WERI-Rb-1 (cell line): ENCODE data around the gene HTT.

Experiments used
- DNase-seq: peaks from one replicate; pipeline ENCODE4 v3.0.0-alpha.2; 2020
- H3K27ac ChIP-seq: fragments of 250-450 bp; sonication (Bioruptor Pico); 2 replicates; pipeline ENCODE4 v1.5.1; 2020; ENCODE audit warnings: mild to moderate bottlenecking, moderate library complexity
- H3K27me3 ChIP-seq: fragments of 250-450 bp; sonication (Bioruptor Pico); 2 replicates; pipeline ENCODE4 v1.5.1; 2021; ENCODE audit warnings: mild to moderate bottlenecking, low read depth, moderate library complexity; ENCODE audit not compliant: insufficient read depth, severe bottlenecking
- H3K36me3 ChIP-seq: fragments of 250-450 bp; sonication (Bioruptor Pico); 2 replicates; pipeline ENCODE4 v1.5.1; 2020; ENCODE audit warnings: mild to moderate bottlenecking, moderate library complexity
- H3K4me3 ChIP-seq: 2 replicates; pipeline ENCODE4 v1.5.1; 2011; ENCODE audit warnings: low read depth, mild to moderate bottlenecking, control low read depth, low read length
- H3K9me3 ChIP-seq: fragments of 250-450 bp; sonication (Bioruptor Pico); 2 replicates; pipeline ENCODE4 v1.5.1; 2021; ENCODE audit warnings: mild to moderate bottlenecking, moderate library complexity; ENCODE audit not compliant: severe bottlenecking
- TF ChIP-seq, protein P1 (sequence below): IDR thresholded peaks from 2 replicates; pipeline ENCODE4 v1.5.1; 2011; ENCODE audit warnings: low read depth, mild to moderate bottlenecking, control low read depth, inconsistent platforms, low read length

The HTT gene

DNA sequence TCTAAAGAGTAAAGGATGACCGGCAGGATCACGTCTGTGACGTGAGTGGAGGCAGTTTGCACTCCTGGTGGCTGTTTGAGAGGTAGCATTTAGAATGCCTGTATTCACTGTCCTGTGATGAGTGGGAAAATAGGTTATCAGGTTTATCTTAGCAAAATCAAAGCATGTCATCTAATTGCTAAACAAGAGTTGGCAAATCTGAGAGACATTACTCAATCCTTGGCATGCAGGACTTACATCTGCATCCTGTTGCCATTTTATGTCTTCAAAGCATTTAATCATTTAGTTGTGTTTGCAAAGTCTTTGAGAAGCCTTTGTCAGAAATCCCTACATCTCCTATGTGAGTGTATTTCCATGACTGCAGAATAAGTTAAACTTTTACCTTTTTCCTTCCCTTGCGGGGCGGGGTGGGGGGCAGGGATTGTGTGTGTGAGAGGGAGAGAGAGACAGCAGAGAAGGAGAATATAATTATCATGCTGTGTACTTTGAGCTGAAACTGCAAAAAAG is 133.1 kb downstream of the HTT start:
- H3K27ac ChIP-seq: no peak overlapping the region; the same call in 1 of the 2 replicates
- DNase-seq: no peak
- no peaks in the 10 kb centered on the region for H3K27me3 ChIP-seq
- H3K9me3 ChIP-seq: no peaks in the 10 kb centered on the region
- H3K36me3 ChIP-seq: peaks cover 70% of the 10 kb centered on the region
- TF ChIP-seq, protein P1, sequence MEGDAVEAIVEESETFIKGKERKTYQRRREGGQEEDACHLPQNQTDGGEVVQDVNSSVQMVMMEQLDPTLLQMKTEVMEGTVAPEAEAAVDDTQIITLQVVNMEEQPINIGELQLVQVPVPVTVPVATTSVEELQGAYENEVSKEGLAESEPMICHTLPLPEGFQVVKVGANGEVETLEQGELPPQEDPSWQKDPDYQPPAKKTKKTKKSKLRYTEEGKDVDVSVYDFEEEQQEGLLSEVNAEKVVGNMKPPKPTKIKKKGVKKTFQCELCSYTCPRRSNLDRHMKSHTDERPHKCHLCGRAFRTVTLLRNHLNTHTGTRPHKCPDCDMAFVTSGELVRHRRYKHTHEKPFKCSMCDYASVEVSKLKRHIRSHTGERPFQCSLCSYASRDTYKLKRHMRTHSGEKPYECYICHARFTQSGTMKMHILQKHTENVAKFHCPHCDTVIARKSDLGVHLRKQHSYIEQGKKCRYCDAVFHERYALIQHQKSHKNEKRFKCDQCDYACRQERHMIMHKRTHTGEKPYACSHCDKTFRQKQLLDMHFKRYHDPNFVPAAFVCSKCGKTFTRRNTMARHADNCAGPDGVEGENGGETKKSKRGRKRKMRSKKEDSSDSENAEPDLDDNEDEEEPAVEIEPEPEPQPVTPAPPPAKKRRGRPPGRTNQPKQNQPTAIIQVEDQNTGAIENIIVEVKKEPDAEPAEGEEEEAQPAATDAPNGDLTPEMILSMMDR: no peak
- no peak overlapping the region for H3K4me3 ChIP-seq

DNA sequence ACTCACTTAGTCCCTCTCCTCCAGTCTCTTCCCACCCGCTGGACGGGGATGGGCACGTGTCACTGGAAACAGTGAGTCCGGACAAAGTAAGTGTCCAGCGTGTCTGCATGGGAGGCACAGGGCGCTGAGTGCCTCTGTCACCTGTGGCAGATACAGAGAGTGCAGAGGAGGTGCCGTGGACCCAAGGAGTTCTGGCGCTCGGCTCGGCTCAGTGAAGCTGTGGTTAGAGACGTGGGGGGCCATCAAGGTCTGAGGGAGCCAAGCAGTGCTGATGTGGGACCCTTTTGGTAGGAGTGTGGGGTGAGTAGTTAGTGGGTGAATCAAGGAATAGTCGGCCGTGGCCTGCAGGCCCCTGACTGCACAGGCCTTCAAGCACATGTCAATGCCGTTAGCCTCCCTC is 134.3 kb downstream of the HTT start:
- Histone ChIP-seq H3K36me3 (peaks cover 81% of the 10 kb centered on the region), H3K4me3 (no peak overlapping the region), H3K9me3 (no peaks in the 10 kb centered on the region), H3K27me3 (no peaks in the 10 kb centered on the region), H3K27ac (no peak overlapping the region)
- DNase-seq: no peak
- TF ChIP-seq, protein P1: no peak

DNA sequence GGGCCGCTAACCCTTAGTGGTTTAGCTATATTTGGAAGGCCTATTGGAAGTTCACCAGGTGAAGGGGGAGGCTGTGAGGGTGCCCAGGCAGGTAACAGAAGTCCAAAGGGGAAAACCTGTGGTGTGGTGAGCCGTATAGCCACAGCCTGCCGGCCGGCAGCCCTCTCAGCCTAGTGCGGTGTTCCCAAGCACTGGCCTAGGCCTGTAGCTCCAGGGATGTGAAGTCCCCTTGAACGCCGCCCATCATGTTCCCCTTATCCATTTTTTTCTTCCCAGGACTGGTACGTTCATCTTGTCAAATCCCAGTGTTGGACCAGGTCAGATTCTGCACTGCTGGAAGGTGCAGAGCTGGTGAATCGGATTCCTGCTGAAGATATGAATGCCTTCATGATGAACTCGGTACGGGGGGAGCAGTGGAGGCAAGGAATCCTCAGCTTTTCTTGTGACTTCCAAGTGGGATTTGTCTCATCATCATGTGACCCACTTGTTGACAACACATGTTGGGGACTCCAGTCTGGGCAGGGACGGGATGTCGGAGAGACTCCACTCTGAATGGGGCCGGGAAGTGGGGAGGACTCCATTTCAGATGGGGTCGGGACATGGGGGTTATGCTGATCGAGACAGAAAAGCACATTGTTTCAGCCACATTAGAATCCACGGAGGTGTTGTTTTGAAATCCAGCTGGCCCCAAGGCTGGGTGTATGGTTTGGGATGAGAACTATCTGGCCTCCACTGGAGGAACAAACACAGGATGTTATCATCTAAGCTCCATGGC is 135.3 kb downstream of the HTT start:
- Histone ChIP-seq H3K36me3 (peaks cover 82% of the 10 kb centered on the region), H3K4me3 (no peak overlapping the region), H3K27ac (no peak overlapping the region), H3K27me3 (no peaks in the 10 kb centered on the region), H3K9me3 (no peaks in the 10 kb centered on the region)
- TF ChIP-seq, protein P1: no peak
- DNase-seq: no peak

DNA sequence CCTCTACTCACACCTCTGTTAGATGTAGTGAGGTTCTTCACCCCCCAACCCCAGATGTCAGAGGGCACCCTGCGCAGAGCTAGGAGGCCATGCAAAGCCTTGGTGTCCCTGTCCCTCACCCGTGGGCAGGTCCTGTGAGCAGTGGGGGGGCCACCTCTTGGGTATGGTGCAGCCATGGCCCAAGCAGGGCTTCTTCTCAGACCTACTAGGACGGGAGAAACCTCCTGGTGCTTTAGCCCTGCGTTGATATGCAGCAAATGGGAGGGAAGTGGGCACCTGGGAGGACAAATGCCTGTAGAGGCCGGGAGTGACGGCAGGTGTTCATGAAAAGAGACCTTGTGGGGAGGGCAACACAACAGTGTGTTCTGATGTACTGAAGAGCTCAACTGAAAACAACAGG is 136.0 kb downstream of the HTT start:
- no peaks in the 10 kb centered on the region for H3K9me3 ChIP-seq
- no peak for DNase-seq
- H3K27ac ChIP-seq: no peak overlapping the region
- H3K4me3 ChIP-seq: no peak overlapping the region
- H3K27me3 ChIP-seq: no peaks in the 10 kb centered on the region
- TF ChIP-seq, protein P1: no peak
- peaks cover 86% of the 10 kb centered on the region for H3K36me3 ChIP-seq

DNA sequence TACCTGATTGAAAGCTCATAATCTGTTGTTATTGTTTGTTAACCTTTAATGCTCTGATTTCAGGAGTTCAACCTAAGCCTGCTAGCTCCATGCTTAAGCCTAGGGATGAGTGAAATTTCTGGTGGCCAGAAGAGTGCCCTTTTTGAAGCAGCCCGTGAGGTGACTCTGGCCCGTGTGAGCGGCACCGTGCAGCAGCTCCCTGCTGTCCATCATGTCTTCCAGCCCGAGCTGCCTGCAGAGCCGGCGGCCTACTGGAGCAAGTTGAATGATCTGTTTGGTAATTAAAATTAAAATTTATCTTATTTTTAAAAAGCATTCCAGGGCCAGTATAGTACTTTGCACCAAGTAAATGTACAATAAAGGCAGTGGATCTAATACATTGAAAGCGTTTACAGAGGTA is 137.4 kb downstream of the HTT start:
- H3K36me3 ChIP-seq: peaks cover 89% of the 10 kb centered on the region

More for the DNA sequence above, 137.4 kb downstream of the HTT start:
- no peak overlapping the region for H3K4me3 ChIP-seq
- H3K27ac ChIP-seq: no peak overlapping the region
- TF ChIP-seq, protein P1: no peak
- no peaks in the 10 kb centered on the region for H3K27me3 ChIP-seq
- H3K9me3 ChIP-seq: no peaks in the 10 kb centered on the region
- no peak for DNase-seq
